GM21526 (cell line): ENCODE results near the gene CHPF2.

Experiments used
- ATAC-seq: cut with Tn5 transposase; IDR thresholded peaks from one replicate; pipeline ENCODE4 v1.9.1; 2021; ENCODE audit warnings: moderate library complexity; ENCODE audit not compliant: unreplicated experiment, low FRiP score

The CHPF2 gene

GRCh38 chr7:151280388-151281019 lies 48.2 kb downstream of the CHPF2 start:
- ATAC-seq = no peak

GRCh38 chr7:151281686-151282085 lies 49.4 kb downstream of the CHPF2 start:
- no peak for ATAC-seq

GRCh38 chr7:151282111-151282510 lies 49.8 kb downstream of the CHPF2 start:
- ATAC-seq = no peak

GRCh38 chr7:151283302-151283701 lies 51.0 kb downstream of the CHPF2 start:
- no peak for ATAC-seq

GRCh38 chr7:151286148-151286547 lies 53.9 kb downstream of the CHPF2 start:
- no peak for ATAC-seq
